Activated CD4-positive, alpha-beta T cell treated with anti-CD3 and anti-CD28 coated beads, Interleukin-2, Interleukin-6, amounts not matched to agents 100 ng/mL and 50 ng/mL, durations not matched to agents 16 hours and 8 hours (primary cell): ENCODE results near the gene RNF130.

Source experiments
- DNase-seq: peaks from one replicate; pipeline ENCODE4 v3.0.0-alpha.2; 2020

Gene RNF130

GRCh38 chr5:180071531-180072255, at the start of gene RNF130:
Gene RNF130 (minus strand): TSS chr5:180071759. CDS start chr5:180071702, 57 bp downstream.
- peak; percentile 87 for DNase-seq

- DNase-seq = no peak
These were observed 48.9 kb upstream of the RNF130 start for GRCh38 chr5:180120237-180121101.

GRCh38 chr5:180119903-180120236, 48.3 kb upstream of the RNF130 start:
- DNase-seq = no peak

GRCh38 chr5:180119031-180119902, 47.7 kb upstream of the RNF130 start:
- no peak for DNase-seq

DNA sequence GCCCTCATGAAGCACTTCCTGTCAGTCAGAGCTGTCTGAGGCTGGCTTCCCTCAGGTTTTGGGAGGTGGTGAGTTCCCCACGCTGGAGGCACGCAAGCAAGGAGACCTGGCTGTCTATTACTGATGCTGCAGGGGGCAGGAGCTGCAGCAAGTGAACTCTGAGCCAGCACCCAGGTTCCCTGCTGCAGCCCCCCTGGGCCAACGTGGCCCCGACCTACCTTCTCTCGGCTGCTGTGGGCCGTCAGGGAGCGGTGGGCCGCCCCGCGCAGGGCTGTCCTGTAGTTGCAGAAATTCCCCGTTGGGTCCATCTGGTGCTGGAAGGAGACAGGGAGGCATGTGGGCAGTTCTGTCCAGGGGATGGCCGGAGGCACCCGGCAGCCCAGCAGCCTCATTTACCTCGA, 46.8 kb upstream of the RNF130 start:
- no peak for DNase-seq

- no peak for DNase-seq
These were observed 45.6 kb upstream of the RNF130 start for GRCh38 chr5:180117000-180117725.

- DNase-seq = no peak
These were observed 44.8 kb upstream of the RNF130 start for GRCh38 chr5:180116077-180116999.

- no peak for DNase-seq
These were observed 43.9 kb upstream of the RNF130 start for GRCh38 chr5:180115326-180116076.

DNA sequence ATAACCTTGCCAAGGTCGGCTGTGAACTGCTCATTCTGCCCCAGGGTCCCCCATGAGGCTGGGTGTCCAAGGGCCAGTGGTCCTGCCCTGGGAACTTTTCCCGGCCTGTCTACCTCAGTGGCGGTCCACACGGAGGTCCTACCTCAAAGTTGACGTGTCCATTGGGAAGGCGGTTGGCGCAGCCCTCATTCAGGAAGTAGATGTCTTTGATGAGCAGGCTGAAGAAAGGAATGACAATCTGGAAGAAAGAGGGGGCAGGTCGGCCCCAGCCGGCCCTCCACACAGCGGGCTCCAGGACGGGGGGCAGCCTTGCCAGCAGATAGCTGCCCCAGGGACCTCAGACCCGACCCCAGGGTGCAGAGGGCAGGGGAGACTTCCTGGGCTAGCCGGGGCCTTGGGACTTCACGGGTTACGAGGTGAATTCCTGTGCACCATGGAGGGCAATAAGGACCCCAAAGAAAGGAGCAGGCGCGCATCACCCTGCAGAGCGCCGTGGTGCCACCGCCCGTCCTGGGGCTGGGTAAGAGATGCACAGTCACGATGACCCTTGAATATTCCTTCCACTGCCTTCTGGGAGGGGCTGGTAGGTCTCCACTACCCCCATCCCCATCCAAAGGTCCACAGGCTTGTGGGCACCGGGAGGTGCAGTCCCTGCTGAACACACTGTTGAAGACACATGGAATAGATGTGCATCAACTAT, 42.9 kb upstream of the RNF130 start:
- no peak for DNase-seq

DNA sequence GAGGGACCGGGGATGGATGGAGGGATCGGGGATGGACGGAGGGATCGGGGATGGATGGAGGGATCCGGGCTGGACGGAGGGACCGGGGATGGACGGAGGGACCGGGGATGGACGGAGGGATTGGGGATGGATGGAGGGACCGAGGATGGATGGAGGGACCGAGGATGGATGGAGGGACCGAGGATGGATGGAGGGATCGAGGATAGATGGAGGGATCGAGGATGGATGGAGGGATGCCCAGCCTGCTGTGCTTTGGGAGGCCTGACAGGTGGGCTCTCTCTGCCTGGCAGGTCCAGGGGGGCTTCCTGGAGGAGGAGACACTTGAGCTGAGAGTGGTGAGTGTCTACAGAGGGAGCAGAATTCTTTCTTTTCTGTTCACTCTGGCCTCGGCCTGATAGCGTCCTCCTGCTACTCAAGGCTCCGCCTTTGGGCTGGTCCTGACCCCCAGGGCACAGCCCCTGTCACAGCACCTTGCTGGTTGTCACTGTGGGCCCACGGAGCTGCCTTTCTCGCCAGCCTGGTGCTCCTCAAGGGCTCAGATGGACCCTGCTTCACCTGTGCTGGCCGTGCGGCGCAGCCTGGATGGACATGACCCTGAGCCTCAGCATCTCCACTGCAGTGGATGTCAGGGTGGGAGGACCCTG, 42.2 kb upstream of the RNF130 start:
- DNase-seq = no peak

DNA sequence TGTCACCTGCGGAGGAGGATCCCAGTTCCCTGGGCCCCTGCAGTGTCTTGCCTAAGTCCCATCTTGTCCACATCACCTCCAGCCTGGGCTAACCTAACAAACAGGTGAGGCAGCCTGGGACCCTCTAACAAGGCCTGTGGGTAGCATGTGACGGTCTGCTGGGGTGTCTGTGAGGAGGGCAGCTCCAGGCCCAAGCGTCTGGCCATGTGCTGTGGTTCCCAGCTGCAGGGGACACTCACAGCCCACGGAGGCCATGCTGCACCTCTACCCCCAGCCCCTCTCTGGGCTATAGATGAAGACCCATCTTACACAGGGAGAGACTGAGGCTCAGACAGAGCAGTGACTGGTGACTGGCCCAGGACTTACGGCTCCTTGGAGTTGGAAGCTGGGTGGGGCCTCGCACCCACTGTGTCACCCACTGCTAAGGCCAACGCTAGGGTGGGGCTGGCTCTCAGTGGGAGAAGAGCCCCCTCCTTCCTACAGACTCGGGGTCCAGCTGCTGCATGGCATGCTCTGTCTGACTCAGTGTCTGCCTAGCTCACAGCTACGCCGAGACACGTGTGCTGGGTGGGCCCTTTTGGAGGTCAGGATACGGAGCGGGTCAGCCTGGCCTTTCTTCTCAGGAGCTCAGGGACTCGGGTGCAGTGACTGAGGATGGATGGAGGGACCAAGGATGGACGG, 40.8 kb upstream of the RNF130 start:
- DNase-seq = no peak

DNA sequence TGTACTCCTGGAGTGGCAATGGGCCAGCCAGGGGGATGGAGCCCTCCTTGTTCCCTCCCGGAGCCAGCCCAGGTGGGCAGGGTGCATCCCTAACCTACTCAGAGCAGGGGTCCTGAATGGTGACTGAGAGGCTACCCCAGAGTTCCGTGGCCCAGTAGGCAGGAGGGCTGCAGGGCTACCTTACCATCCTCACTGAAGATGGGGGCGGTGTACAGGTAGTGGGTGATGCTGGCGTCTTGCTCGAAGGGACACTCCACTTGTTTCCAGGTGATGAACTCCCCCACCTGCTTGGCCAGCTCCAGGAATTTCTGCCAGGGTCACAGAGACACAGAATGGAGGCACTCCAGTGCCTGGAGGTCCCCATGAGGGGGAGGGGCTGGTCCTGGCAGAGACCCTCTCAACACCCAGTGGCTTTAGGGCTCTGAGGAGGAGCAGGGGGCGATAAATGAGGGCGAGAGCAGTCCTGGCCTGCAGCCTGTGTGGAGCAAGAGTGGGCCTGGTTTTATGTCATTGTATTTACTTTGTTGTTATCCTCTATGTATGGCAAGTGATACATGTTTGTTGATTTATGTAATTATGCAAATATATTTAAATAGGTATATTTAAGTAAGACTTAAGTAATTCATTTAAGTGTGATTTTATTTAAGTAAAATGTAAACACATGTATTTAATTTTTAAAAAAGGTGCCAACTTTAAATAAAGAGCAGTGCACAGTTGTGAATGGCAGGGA, 39.9 kb upstream of the RNF130 start:
- DNase-seq = no peak

DNA sequence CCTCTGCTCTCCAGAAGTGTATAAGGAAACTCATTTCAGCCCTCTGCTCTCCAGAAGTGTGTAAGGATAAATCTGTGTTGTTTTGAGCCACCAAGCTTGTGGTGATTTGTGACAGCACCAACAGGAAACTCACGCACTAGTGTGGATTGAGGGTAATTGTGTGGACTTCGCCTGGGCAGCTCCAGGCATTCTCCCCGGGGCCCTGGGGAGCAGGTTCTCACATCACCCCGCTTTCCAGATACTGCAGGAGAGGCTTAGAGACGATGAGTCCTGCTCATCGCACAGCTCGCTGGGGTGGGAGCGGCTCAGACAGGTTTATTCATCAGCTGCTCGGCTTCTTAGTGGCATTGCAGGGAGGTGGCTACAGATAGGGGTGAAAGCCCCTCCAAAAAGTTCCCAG, 38.4 kb upstream of the RNF130 start:
- no peak for DNase-seq

- no peak for DNase-seq
These were observed 35.4 kb upstream of the RNF130 start for GRCh38 chr5:180107005-180107404.

- no peak for DNase-seq
These were observed 34.3 kb upstream of the RNF130 start for GRCh38 chr5:180105827-180106312.

DNA sequence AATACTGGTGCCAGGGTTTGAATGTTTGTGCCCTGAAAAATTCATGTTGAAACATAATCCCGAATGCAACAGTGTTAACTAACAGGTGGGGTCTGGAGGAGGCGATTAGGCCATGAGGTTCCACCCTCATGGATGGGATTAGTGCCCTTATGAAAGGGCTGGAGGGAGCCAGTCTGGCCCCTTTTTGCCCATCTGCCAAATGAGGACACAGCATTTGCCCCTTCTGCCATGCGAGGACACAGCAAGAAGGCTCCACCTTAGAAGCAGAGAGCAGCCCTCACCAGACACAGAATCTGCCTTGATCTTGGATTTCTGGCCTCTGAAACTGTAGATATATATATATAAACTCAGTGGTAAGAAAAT, 32.6 kb upstream of the RNF130 start:
- no peak for DNase-seq

GRCh38 chr5:180103487-180104167, 32.1 kb upstream of the RNF130 start:
- DNase-seq = no peak

- DNase-seq = no peak
These were observed 31.1 kb upstream of the RNF130 start for GRCh38 chr5:180102636-180103035.
